ENCODE data around the gene LSG1. TPM values are rescaled to one million over a fixed set of nuclear protein-coding genes. Genes with fewer than 3 reads are reported as not detected.

Gene LSG1
- total and polyA plus RNA-seq, 2 of the 13 experiments (the other 11 are each of a cell fraction or from before 2014, with no cell fraction given), result 21.4 to 32.1 TPM

DNA sequence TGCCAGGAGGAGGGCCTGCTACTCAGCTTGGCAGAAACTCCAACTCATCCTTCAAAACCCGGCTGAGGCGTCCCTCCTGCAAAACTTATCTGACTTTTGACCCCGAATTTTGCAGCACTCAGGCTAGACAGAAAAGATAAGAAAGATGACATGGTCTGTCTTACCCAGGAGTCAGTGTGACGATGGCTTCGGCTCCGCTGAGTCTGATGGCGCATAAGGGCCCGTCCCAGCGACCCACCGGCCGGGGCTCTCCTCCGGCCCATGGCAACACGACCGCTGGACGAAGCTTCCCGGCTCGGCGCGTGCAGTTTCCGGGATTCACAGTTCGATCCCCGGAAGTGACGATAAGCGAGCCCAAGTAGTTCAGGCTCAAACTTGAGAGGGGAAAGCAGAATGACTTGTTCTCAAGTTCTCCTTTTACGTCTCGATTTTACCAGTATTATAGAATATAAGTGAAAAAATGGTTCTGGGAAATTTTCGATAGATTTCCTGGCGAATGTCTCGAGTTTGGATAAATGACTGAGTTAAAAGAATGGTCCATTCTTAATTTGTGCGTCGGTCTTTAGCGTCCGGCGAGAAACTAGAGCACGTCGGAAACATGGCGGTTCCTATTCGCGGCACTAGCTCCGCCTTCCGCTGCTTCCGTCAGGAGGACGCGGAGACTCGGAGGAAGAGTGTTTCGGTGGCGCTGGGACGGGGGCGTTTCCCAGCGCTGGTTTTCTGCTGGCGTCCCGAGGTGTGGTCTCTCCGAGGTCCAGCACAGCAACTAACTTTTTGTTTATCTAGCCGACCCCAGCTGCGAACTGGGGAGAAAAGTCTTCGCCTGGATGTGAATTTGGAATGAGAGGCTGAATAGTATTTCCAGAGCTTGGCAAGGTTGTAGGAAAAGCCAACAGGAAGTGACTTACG is at the start of gene LSG1 (continued):
- TF ChIP-seq, protein P1, sequence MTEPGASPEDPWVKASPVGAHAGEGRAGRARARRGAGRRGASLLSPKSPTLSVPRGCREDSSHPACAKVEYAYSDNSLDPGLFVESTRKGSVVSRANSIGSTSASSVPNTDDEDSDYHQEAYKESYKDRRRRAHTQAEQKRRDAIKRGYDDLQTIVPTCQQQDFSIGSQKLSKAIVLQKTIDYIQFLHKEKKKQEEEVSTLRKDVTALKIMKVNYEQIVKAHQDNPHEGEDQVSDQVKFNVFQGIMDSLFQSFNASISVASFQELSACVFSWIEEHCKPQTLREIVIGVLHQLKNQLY (CRISPR knock-in tag; IDR thresholded peaks at IDR 0.05), result no peak
- TF ChIP-seq NR2F2 (IDR thresholded peaks at IDR 0.05; ENCODE audit: borderline replicate concordance, low read depth), result no peak
- TF ChIP-seq KDM5A (IDR thresholded peaks at IDR 0.05; ENCODE audit: borderline replicate concordance, low read length), result peak; percentile 98
- no peak for TF ChIP-seq ZNF597 (CRISPR knock-in tag; IDR thresholded peaks at IDR 0.05)
- TF ChIP-seq ATM (IDR thresholded peaks at IDR 0.05; ENCODE audit: borderline replicate concordance), result no peak
- peak; percentile 73; the same call in 1 of the 2 replicates for TF ChIP-seq ZNF792 (CRISPR knock-in tag; IDR thresholded peaks at IDR 0.05)
- no peak for TF ChIP-seq ZNF75D (CRISPR knock-in tag; IDR thresholded peaks at IDR 0.05; ENCODE audit: borderline replicate concordance)
- TF ChIP-seq YY1 (IDR thresholded peaks at IDR 0.05; ENCODE audit: insufficient read depth, insufficient replicate concordance, low read depth, low read length), result peak; percentile 94
- TF ChIP-seq, protein P2, sequence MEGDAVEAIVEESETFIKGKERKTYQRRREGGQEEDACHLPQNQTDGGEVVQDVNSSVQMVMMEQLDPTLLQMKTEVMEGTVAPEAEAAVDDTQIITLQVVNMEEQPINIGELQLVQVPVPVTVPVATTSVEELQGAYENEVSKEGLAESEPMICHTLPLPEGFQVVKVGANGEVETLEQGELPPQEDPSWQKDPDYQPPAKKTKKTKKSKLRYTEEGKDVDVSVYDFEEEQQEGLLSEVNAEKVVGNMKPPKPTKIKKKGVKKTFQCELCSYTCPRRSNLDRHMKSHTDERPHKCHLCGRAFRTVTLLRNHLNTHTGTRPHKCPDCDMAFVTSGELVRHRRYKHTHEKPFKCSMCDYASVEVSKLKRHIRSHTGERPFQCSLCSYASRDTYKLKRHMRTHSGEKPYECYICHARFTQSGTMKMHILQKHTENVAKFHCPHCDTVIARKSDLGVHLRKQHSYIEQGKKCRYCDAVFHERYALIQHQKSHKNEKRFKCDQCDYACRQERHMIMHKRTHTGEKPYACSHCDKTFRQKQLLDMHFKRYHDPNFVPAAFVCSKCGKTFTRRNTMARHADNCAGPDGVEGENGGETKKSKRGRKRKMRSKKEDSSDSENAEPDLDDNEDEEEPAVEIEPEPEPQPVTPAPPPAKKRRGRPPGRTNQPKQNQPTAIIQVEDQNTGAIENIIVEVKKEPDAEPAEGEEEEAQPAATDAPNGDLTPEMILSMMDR (CRISPR knock-in tag; IDR thresholded peaks at IDR 0.05), result peak; percentile 35; the same call in 1 of the 2 replicates
- TF ChIP-seq ESRRA (CRISPR knock-in tag; IDR thresholded peaks at IDR 0.05; ENCODE audit: low read depth), result peak; percentile 27; the same call in 1 of the 2 replicates
- no peak for TF ChIP-seq CHD2 (IDR thresholded peaks at IDR 0.05; ENCODE audit: low read depth, low read length)
- TF ChIP-seq, protein P3, sequence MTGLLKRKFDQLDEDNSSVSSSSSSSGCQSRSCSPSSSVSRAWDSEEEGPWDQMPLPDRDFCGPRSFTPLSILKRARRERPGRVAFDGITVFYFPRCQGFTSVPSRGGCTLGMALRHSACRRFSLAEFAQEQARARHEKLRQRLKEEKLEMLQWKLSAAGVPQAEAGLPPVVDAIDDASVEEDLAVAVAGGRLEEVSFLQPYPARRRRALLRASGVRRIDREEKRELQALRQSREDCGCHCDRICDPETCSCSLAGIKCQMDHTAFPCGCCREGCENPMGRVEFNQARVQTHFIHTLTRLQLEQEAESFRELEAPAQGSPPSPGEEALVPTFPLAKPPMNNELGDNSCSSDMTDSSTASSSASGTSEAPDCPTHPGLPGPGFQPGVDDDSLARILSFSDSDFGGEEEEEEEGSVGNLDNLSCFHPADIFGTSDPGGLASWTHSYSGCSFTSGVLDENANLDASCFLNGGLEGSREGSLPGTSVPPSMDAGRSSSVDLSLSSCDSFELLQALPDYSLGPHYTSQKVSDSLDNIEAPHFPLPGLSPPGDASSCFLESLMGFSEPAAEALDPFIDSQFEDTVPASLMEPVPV (CRISPR knock-in tag; IDR thresholded peaks at IDR 0.05), result no peak
- no peak for TF ChIP-seq SP140L (CRISPR knock-in tag; IDR thresholded peaks at IDR 0.05; ENCODE audit: borderline replicate concordance)
- peak; percentile 99 for TF ChIP-seq ASH2L (IDR thresholded peaks at IDR 0.05; ENCODE audit: insufficient read length, low read depth, low read length)
- TF ChIP-seq, protein P4, sequence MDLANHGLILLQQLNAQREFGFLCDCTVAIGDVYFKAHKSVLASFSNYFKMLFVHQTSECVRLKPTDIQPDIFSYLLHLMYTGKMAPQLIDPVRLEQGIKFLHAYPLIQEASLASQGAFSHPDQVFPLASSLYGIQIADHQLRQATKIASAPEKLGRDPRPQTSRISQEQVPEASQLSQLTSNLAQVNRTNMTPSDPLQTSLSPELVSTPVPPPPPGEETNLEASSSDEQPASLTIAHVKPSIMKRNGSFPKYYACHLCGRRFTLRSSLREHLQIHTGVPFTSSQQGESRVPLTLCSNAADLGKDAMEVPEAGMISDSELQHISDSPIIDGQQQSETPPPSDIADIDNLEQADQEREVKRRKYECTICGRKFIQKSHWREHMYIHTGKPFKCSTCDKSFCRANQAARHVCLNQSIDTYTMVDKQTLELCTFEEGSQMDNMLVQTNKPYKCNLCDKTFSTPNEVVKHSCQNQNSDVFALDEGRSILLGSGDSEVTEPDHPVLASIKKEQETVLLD (CRISPR knock-in tag; IDR thresholded peaks at IDR 0.05; ENCODE audit: low read depth), result peak; percentile 60; the same call in 1 of the 2 replicates
- peak; percentile 50; the same call in 1 of the 2 replicates for TF ChIP-seq ZSCAN21 (CRISPR knock-in tag; IDR thresholded peaks at IDR 0.05; ENCODE audit: borderline replicate concordance)
- TF ChIP-seq IKZF1 (IDR thresholded peaks at IDR 0.05), result no peak
- no peak for TF ChIP-seq CC2D1A (CRISPR knock-in tag; IDR thresholded peaks at IDR 0.05)
- peak; percentile 67; the same call in 1 of the 2 replicates for TF ChIP-seq ZNF232 (CRISPR knock-in tag; IDR thresholded peaks at IDR 0.05; ENCODE audit: borderline replicate concordance)
- TF ChIP-seq STAT5B (CRISPR knock-in tag; IDR thresholded peaks at IDR 0.05), result 0 out of 2 replicates have a peak, but pooled peaks have one; percentile 14

Measured in HepG2 (cell line).